Left renal cortex interstitium (tissue), 4 donors: ENCODE results near the gene IGHMBP2. TPM values are rescaled to one million over a fixed set of nuclear protein-coding genes. Genes with fewer than 3 reads are reported as not detected.
"Not testable (repeated sequence)": the region's sequence is repeated elsewhere in the genome, so short reads cannot be mapped to it uniquely, and the experiment has no call there.

ENCODE experiments used
- DNase-seq, 4 donors: peaks; one replicate each; pipeline ENCODE4 v3.0.0-alpha.2; 2013; ENCODE audit warnings: low read depth in 4 of 4, low spot score in 2 of 4, missing footprints in 1 of 4
- polyA plus RNA-seq, 4 donors: library from polyadenylated mRNA; unstranded; fragments of 120-200 nt; gene quantifications; one replicate each; pipeline ENCODE4 v1.2.1, GENCODE V29; 2013; ENCODE audit not compliant: insufficient read length in 4 of 4

IGHMBP2 gene
- polyA plus RNA-seq, result 10 to 100 TPM; 13.2 to 19.4 (median 16.5) TPM

GRCh38 chr11:68903288-68904247 is at the start of gene IGHMBP2, which contains the start of gene MRPL21:
Gene IGHMBP2 (plus strand): TSS chr11:68903891. CDS start chr11:68903953, 62 bp downstream.
Gene MRPL21 (minus strand): TSS chr11:68903832. CDS start chr11:68903810, 22 bp downstream.
- peak in 3 of 4 donors; percentile 55 to 69 (median 64) for DNase-seq

- DNase-seq, result no peak
These were observed 49.3 kb upstream of the IGHMBP2 start for GRCh38 chr11:68854273-68854958.

GRCh38 chr11:68855205-68855981 is 48.3 kb upstream of the IGHMBP2 start:
- DNase-seq, result peak in 1 of 4 donors; percentile 38

DNA sequence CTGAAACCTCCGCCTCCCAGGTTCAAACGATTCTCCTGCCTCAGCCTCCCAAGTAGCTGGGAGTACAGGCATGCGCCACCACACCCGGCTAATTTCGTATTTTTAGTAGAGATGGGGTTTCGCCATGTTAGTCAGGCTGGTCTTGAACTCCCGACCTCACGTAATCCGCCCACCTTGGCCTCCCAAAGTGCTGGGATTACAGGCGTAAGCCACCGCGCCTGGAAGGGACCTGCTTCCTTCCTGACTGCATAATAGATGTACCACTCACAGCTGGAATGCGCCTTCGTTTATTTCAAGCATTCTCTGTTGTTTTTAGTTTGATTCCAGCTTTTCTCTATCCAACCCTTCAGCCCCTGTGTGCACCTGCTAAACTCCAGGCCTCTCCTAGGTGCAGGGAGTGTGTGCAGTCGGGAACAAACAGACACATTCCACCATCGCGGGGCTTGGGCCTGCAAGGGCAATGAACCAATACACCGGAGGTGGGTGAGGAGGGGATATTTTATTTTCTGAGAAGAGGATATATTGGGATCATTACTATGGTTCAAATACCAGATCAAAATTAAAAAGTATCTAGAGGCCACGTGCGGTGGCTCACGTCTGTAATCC is 47.2 kb upstream of the IGHMBP2 start:
- DNase-seq, result not testable (repeated sequence)

DNA sequence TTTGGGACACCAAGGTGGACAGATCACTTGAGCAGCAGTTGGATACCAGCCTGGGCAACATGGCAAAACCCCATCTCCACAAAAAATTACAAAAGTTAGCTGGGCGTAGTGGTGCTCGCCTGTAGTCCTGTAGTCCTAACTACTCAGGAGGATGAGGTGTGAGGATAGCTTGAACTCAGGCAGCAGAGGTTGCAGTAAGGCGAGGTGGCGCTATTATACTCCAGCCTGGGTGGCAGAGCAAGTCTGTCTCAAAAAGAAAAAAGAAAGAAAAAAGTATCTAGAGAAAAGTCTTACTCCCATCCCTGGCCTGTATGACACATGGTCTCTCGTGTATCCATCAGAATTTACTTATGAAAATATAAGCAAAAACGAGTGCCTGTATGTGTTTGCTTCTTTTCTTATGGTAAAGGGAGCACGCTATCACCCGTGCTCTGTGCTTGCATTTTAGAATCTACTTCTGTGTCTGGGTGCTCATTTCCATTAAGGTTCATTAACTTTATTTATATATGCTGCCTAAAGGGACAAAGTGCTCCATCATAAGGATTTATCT is 46.6 kb upstream of the IGHMBP2 start:
- DNase-seq, result no peak

DNA sequence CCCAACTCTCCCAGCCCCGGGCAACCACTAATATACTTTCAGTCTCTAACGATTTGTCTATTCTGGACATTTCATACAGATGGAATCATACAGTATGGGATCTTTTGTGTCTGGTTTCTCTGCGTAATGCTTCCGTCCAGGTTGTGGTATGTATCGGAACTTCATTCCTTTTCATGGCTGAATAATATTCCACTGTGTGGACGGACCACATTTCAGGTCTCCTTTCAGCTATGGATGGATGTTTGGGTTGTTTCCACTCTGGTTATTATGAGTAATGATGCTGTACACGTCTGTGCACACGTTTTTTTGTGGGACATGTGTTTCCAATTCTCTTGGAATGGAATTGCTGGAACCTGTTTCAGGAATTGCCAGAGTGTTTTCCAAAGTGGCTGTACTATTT is 44.6 kb upstream of the IGHMBP2 start:
- no peak for DNase-seq

DNA sequence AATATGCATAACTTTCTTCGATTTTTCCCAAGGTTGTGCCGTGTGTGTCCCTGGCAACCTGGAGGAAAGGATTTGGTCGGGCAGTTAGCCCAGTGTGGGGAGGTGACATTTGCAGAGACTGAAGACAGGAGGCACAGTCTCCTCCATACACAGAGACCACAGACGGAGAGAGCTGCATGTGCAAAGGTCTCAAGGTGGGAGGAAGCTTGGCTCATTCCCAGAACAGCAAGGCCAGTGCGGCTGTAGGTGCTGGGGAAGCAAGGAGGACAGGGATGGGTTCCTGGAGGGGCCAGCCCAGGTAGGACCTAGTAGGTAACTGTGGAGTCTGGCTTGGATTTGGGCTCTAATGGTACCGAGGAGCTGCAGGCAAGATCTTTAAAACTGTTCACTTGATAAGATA is 41.3 kb upstream of the IGHMBP2 start:
- DNase-seq, result no peak

- DNase-seq, result no peak
These were observed 40.0 kb upstream of the IGHMBP2 start for GRCh38 chr11:68863553-68864265.

- no peak for DNase-seq
These were observed 38.5 kb upstream of the IGHMBP2 start for GRCh38 chr11:68865241-68865640.

DNA sequence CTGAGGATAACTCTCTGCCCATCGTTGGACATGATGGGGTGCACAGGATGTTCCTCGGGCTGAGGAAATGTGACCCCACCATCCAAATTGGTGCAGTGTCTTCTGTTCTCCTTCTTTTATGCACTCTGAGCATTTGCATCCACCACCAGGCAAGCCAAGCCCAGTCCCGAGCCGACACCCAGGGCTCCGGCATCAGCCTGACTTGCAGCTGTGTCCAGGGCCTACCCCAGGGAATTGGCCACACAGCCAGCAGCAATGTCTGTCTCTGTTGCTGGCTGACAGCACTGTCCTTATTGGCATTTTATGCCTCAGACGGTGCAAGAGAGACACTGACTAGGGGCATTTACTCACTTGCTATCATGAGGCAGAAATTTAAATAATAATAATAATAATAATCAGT is 36.6 kb upstream of the IGHMBP2 start:
- DNase-seq, result no peak

- no peak for DNase-seq
These were observed 35.4 kb upstream of the IGHMBP2 start for GRCh38 chr11:68868221-68868835.

DNA sequence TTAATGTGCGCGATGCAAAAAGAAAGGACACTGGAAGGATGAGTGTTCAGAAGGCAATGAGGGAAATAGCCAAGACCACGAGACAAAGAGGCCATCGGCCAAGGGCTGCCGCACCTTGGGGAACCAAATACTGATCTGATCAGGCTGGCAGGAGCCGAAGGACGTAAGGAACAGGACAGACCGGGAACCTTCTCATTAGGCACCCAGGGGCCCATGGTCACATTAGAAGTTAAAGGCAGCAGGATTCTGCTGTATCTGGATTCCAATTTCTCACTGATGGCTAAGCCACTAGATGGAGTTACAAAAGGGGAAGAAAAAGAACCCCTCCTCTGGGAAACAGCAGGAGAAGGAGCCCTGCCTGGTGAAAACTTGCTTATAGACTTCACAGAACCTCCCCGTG is 33.2 kb upstream of the IGHMBP2 start:
- DNase-seq, result peak in 1 of 4 donors; percentile 17

- DNase-seq, result no peak
These were observed 31.3 kb upstream of the IGHMBP2 start for GRCh38 chr11:68872216-68873003.

DNA sequence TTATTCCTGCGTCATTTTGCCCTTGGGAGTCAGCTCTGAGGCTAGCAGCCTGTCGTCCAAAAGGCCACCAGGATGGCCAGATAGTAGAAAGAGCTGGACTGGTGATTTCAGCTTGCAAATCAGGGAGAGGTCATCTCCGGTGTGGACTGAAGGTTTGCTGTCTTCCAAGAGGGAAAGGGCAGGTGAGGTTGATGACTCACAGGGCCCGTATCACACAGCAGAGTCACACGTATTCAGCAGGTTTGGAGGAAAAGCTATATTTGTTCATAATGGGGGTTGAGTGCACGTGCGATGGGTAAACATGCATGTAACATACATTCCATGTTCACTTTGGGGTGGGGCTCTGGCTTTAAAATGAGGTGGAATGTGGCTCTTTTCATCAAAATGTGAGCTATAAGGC is 25.7 kb upstream of the IGHMBP2 start:
- DNase-seq, result no peak

- no peak for DNase-seq
These were observed 22.8 kb upstream of the IGHMBP2 start for GRCh38 chr11:68880851-68881250.

- DNase-seq, result no peak
These were observed 22.4 kb upstream of the IGHMBP2 start for GRCh38 chr11:68881320-68881719.

- DNase-seq, result no peak
These were observed 21.3 kb upstream of the IGHMBP2 start for GRCh38 chr11:68882391-68882790.

GRCh38 chr11:68884827-68885226 is 18.9 kb upstream of the IGHMBP2 start:
- not testable (repeated sequence) for DNase-seq
